Dermis microvascular lymphatic vessel endothelial cell (primary cell): ENCODE data around the gene CYP26B1. TPM values are rescaled to one million over a fixed set of nuclear protein-coding genes. Genes with fewer than 3 reads are reported as not detected.

Experiments
- DNase-seq, 2 donors: peaks; one replicate each; pipeline versions ENCODE4 v3.0.0 to v3.0.0-alpha.2; 2010; ENCODE audit warnings: low read depth in 2 of 2
- total RNA-seq: library from RNA; depleted of rRNA; stranded (reverse); fragments of >200 nt; gene quantifications from 2 replicates; pipeline ENCODE4 v1.2.1, GENCODE V29; 2014

Gene CYP26B1
- total RNA-seq, 1 donor from 2014 or later: not detected

- DNase-seq: no peak
Measured at GRCh38 chr2:72131371-72131891, 16.2 kb downstream of the CYP26B1 start.

- DNase-seq: no peak
Measured at GRCh38 chr2:72130659-72131360, 16.9 kb downstream of the CYP26B1 start.

- no peak for DNase-seq
Measured at GRCh38 chr2:72129681-72130340, 17.9 kb downstream of the CYP26B1 start.

GRCh38 chr2:72128843-72129227 is 18.8 kb downstream of the CYP26B1 start:
- no peak for DNase-seq

GRCh38 chr2:72128059-72128842 is 19.4 kb downstream of the CYP26B1 start:
- no peak for DNase-seq

- no peak for DNase-seq
Measured at GRCh38 chr2:72127401-72128058, 20.1 kb downstream of the CYP26B1 start.

- no peak for DNase-seq
Measured at GRCh38 chr2:72126186-72127100, 21.2 kb downstream of the CYP26B1 start.

GRCh38 chr2:72124376-72124775 is 23.3 kb downstream of the CYP26B1 start:
- DNase-seq: no peak

- DNase-seq: no peak
Measured at GRCh38 chr2:72121153-72121552, 26.5 kb downstream of the CYP26B1 start.

GRCh38 chr2:72118951-72119350 is 28.7 kb downstream of the CYP26B1 start:
- no peak for DNase-seq

- no peak for DNase-seq
Measured at GRCh38 chr2:72118386-72118785, 29.3 kb downstream of the CYP26B1 start.

- no peak for DNase-seq
Measured at GRCh38 chr2:72117718-72118117, 29.9 kb downstream of the CYP26B1 start.

GRCh38 chr2:72117029-72117428 is 30.6 kb downstream of the CYP26B1 start:
- DNase-seq: no peak

- no peak for DNase-seq
Measured at GRCh38 chr2:72116081-72116533, 31.6 kb downstream of the CYP26B1 start.

GRCh38 chr2:72115110-72116080 is 32.3 kb downstream of the CYP26B1 start:
- peak in 1 of 2 donors; percentile 71 for DNase-seq

- no peak for DNase-seq
Measured at GRCh38 chr2:72114693-72115051, 33.0 kb downstream of the CYP26B1 start.

GRCh38 chr2:72113847-72114692 is 33.6 kb downstream of the CYP26B1 start:
- DNase-seq: no peak
